Activated CD8-positive, alpha-beta memory T cell treated with anti-CD3 and anti-CD28 coated beads for 24 hours (primary cell): ENCODE measurements around the gene TOB1.
A peak's percentile ranks its signal among the peaks of the same experiment; 100 is the strongest.

ENCODE experiments used
- DNase-seq: peaks from one replicate; pipeline ENCODE4 v3.0.0-alpha.2; 2020

The TOB1 gene

GRCh38 chr17:50866261-50866949 is at the start of gene TOB1:
Gene TOB1, minus strand, starts transcription at chr17:50866354. Its CDS starts 2,337 bp downstream, at chr17:50864017.
- peak; percentile 97 for DNase-seq

- no peak for DNase-seq
Observed at GRCh38 chr17:50914505-50915063, 48.4 kb upstream of the TOB1 start.

- DNase-seq = no peak
Observed at GRCh38 chr17:50913120-50913519, 47.0 kb upstream of the TOB1 start.

- no peak for DNase-seq
Observed at GRCh38 chr17:50911890-50912289, 45.7 kb upstream of the TOB1 start.

- no peak for DNase-seq
Observed at GRCh38 chr17:50911450-50911849, 45.3 kb upstream of the TOB1 start.

- peak; percentile 70 for DNase-seq
Observed at GRCh38 chr17:50909765-50910605, 43.8 kb upstream of the TOB1 start.

- DNase-seq = no peak
Observed at GRCh38 chr17:50908860-50909764, 43.0 kb upstream of the TOB1 start.

GRCh38 chr17:50908140-50908859 is 42.1 kb upstream of the TOB1 start:
- DNase-seq = no peak

GRCh38 chr17:50906443-50906842 is 40.3 kb upstream of the TOB1 start:
- no peak for DNase-seq

- no peak for DNase-seq
Observed at GRCh38 chr17:50905460-50905803, 39.3 kb upstream of the TOB1 start.

GRCh38 chr17:50904518-50905459 is 38.6 kb upstream of the TOB1 start:
- no peak for DNase-seq

- DNase-seq = no peak
Observed at GRCh38 chr17:50903604-50904517, 37.7 kb upstream of the TOB1 start.

GRCh38 chr17:50902372-50903353 is 36.5 kb upstream of the TOB1 start:
- no peak for DNase-seq

- no peak for DNase-seq
Observed at GRCh38 chr17:50900383-50900892, 34.3 kb upstream of the TOB1 start.

- no peak for DNase-seq
Observed at GRCh38 chr17:50899559-50900319, 33.6 kb upstream of the TOB1 start.

- DNase-seq = no peak
Observed at GRCh38 chr17:50899005-50899460, 32.9 kb upstream of the TOB1 start.

- DNase-seq = no peak
Observed at GRCh38 chr17:50898369-50899004, 32.3 kb upstream of the TOB1 start.
